ENCODE data around the gene SLC38A7. TPM values are rescaled to one million over a fixed set of nuclear protein-coding genes. Genes with fewer than 3 reads are reported as not detected.

The SLC38A7 gene
- total and polyA plus RNA-seq, 2 of the 13 experiments (the other 11 are each of a cell fraction or from before 2014, with no cell fraction given): 13.2 to 14.1 TPM

DNA sequence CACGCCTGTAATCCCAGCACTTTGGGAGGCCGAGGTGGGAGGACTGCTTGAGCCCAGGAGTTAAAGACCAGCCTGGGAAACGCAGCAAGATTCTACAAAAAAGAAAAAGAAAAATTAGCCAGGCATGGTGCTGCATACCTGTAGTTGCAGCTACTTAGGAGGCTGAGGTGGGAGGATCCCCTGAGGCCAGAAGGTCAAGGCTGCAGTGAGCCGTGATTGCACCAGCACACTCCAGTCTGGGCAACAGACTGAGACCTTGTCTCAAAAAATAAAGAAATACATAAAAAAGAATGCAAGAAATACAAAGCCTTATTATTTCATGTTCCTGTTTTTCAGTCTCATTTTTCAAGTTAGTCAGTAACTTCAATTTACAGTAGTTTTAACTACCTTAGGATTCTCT lies 49.1 kb downstream of the SLC38A7 start (continued):
- TF ChIP-seq, protein P1, sequence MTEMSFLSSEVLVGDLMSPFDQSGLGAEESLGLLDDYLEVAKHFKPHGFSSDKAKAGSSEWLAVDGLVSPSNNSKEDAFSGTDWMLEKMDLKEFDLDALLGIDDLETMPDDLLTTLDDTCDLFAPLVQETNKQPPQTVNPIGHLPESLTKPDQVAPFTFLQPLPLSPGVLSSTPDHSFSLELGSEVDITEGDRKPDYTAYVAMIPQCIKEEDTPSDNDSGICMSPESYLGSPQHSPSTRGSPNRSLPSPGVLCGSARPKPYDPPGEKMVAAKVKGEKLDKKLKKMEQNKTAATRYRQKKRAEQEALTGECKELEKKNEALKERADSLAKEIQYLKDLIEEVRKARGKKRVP (CRISPR knock-in tag; IDR thresholded peaks at IDR 0.05): peak in 1 of 2 experiments; percentile 78; a peak in 2 of 4 replicates
- TF ChIP-seq GATAD2A (CRISPR knock-in tag; IDR thresholded peaks at IDR 0.05) (peak; percentile 48; the same call in 1 of the 2 replicates), SMAD3 (CRISPR knock-in tag; IDR thresholded peaks at IDR 0.05) (no peak), BCL6 (CRISPR knock-in tag; IDR thresholded peaks at IDR 0.05) (peak; percentile 34; the same call in 1 of the 2 replicates), RCOR2 (CRISPR knock-in tag; IDR thresholded peaks at IDR 0.05) (peak; percentile 20; the same call in 1 of the 2 replicates), EP300 (IDR thresholded peaks at IDR 0.05; ENCODE audit: low read depth in 2 of 2, low read length in 2 of 2) (peak in 1 of 2 experiments; percentile 47; a peak in 1 of 4 replicates), EP300 (CRISPR knock-in tag; IDR thresholded peaks at IDR 0.05; ENCODE audit: borderline replicate concordance) (no peak), HNF4A (CRISPR knock-in tag; IDR thresholded peaks at IDR 0.05) (peak; percentile 60), ESRRA (CRISPR knock-in tag; IDR thresholded peaks at IDR 0.05; ENCODE audit: low read depth) (no peak), NCOR1 (IDR thresholded peaks at IDR 0.05; ENCODE audit: borderline replicate concordance, low read length) (0 out of 2 replicates have a peak, but pooled peaks have one; percentile 10), KDM3A (CRISPR knock-in tag; IDR thresholded peaks at IDR 0.05; ENCODE audit: low read depth) (no peak), NCOA2 (CRISPR knock-in tag; IDR thresholded peaks at IDR 0.05) (0 out of 2 replicates have a peak, but pooled peaks have one; percentile 17)
- TF ChIP-seq, protein P2, sequence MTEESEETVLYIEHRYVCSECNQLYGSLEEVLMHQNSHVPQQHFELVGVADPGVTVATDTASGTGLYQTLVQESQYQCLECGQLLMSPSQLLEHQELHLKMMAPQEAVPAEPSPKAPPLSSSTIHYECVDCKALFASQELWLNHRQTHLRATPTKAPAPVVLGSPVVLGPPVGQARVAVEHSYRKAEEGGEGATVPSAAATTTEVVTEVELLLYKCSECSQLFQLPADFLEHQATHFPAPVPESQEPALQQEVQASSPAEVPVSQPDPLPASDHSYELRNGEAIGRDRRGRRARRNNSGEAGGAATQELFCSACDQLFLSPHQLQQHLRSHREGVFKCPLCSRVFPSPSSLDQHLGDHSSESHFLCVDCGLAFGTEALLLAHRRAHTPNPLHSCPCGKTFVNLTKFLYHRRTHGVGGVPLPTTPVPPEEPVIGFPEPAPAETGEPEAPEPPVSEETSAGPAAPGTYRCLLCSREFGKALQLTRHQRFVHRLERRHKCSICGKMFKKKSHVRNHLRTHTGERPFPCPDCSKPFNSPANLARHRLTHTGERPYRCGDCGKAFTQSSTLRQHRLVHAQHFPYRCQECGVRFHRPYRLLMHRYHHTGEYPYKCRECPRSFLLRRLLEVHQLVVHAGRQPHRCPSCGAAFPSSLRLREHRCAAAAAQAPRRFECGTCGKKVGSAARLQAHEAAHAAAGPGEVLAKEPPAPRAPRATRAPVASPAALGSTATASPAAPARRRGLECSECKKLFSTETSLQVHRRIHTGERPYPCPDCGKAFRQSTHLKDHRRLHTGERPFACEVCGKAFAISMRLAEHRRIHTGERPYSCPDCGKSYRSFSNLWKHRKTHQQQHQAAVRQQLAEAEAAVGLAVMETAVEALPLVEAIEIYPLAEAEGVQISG (CRISPR knock-in tag; IDR thresholded peaks at IDR 0.05): no peak

Data from HepG2 (cell line).